Keratinocyte (primary cell): ENCODE results near the gene ACVR2B.

Experiments
- EZH2 ChIP-seq: IDR thresholded peaks from one replicate; pipeline ENCODE4 v1.6.1; 2012; ENCODE audit warnings: inconsistent platforms, mild to moderate bottlenecking, low read length, moderate library complexity
- TF ChIP-seq, protein P1 (sequence below), 3 experiments: IDR thresholded peaks in 1 of 3; conservative IDR thresholded peaks in 1 of 3; optimal IDR thresholded peaks in 1 of 3; 2 replicates in 2 of 3; 3 replicates in 1 of 3; pipeline versions ENCODE3 to v1.5.1; 2011; ENCODE audit warnings: low read length in 3 of 3, mild to moderate bottlenecking in 3 of 3, moderate library complexity in 2 of 3, control low read depth in 1 of 3, inconsistent platforms in 1 of 3; ENCODE audit not compliant: insufficient read depth in 2 of 3; ENCODE audit errors: extremely low read depth in 1 of 3

DNA sequence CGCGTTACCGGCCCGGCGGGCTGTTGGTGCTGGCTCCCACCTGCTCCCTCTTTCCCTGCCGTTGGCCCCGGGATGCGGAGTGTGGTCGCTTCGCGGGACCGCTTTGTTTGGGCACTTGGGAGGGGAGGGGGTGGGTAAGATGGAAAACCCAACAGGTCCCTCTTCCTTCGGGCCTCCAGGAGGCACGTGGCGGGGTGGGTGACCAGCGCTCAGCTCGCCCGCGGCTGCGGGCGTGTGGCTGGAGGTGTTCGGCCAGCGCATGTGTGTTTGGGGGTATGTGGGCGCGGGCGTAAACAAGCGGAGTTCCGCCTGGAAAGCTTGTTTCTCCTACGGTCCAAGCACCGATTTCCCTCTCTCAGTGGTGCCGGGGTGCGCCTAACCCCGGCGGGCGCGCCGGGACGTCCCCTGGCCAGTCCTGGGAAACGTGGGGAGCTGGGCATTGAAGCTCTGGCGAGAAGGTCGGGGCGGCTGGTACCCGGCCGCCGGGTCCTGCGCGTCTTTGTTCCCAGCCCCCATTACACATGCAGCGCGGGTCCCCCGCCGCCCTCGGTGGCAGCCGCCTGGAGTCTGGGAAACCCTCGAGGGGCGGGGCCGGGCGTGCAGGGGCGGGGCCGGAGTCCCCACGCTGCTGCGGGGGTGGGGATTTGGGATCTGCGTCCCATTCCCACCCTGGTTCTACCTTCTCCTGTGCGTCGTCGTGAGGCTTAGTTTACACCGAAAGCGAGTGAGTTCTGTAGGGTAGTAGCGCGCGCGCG, 1.4 kb downstream of the ACVR2B start:
- TF ChIP-seq, protein P1, sequence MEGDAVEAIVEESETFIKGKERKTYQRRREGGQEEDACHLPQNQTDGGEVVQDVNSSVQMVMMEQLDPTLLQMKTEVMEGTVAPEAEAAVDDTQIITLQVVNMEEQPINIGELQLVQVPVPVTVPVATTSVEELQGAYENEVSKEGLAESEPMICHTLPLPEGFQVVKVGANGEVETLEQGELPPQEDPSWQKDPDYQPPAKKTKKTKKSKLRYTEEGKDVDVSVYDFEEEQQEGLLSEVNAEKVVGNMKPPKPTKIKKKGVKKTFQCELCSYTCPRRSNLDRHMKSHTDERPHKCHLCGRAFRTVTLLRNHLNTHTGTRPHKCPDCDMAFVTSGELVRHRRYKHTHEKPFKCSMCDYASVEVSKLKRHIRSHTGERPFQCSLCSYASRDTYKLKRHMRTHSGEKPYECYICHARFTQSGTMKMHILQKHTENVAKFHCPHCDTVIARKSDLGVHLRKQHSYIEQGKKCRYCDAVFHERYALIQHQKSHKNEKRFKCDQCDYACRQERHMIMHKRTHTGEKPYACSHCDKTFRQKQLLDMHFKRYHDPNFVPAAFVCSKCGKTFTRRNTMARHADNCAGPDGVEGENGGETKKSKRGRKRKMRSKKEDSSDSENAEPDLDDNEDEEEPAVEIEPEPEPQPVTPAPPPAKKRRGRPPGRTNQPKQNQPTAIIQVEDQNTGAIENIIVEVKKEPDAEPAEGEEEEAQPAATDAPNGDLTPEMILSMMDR (optimal IDR thresholded peaks at IDR 0.05 in 1 of 3, IDR thresholded peaks at IDR 0.05 in 1 of 3, conservative IDR thresholded peaks at IDR 0.05 in 1 of 3; ENCODE audit: extremely low read depth in 1 of 3, insufficient read depth in 2 of 3, low read length in 3 of 3) = no peak
- no peak for TF ChIP-seq EZH2
